Brain microvascular endothelial cell (primary cell): ENCODE measurements around the gene KDM6B.

Source experiments
- DNase-seq: peaks from one replicate; pipeline ENCODE4 v3.0.0-alpha.2; 2020
- H3K27ac ChIP-seq: fragments of 250-450 bp; sonication (Bioruptor Pico); 2 replicates; pipeline ENCODE4 v1.5.1; 2020; ENCODE audit warnings: mild to moderate bottlenecking, moderate library complexity
- H3K27me3 ChIP-seq: fragments of 250-450 bp; sonication (Bioruptor Pico); replicated peaks from 2 replicates; pipeline ENCODE4 v1.5.1; 2020; ENCODE audit warnings: mild to moderate bottlenecking
- H3K36me3 ChIP-seq: fragments of 250-450 bp; sonication (Bioruptor Pico); replicated peaks from 2 replicates; pipeline ENCODE4 v1.5.1; 2020; ENCODE audit warnings: mild to moderate bottlenecking
- H3K4me3 ChIP-seq: 2 replicates; pipeline ENCODE4 v1.5.1; 2011; ENCODE audit warnings: low read depth, mild to moderate bottlenecking, control low read depth, low read length, moderate library complexity
- in situ Hi-C: cut with HindIII; loops from 2 replicates; pipeline ENCODE4 v1.10.0; 2017; ENCODE audit warnings: low sequenced_read_pairs, low pct_ligation_motif_present
- TF ChIP-seq, protein P1 (sequence below): IDR thresholded peaks from 2 replicates; pipeline ENCODE4 v1.5.1; 2011; ENCODE audit warnings: low read depth, mild to moderate bottlenecking, moderate library complexity, low read length, control low read depth, inconsistent platforms; ENCODE audit errors: missing control alignments

The KDM6B gene

GRCh38 chr17:7834542-7834956 lies 532 bp downstream of the KDM6B start:
- DNase-seq: no peak
- peak overlapping the region; percentile 74 for H3K4me3 ChIP-seq
- H3K27ac ChIP-seq: peak overlapping the region; percentile 88
- no peaks in the 10 kb centered on the region for H3K27me3 ChIP-seq
- in situ Hi-C loops: no loop called here
- TF ChIP-seq, protein P1, sequence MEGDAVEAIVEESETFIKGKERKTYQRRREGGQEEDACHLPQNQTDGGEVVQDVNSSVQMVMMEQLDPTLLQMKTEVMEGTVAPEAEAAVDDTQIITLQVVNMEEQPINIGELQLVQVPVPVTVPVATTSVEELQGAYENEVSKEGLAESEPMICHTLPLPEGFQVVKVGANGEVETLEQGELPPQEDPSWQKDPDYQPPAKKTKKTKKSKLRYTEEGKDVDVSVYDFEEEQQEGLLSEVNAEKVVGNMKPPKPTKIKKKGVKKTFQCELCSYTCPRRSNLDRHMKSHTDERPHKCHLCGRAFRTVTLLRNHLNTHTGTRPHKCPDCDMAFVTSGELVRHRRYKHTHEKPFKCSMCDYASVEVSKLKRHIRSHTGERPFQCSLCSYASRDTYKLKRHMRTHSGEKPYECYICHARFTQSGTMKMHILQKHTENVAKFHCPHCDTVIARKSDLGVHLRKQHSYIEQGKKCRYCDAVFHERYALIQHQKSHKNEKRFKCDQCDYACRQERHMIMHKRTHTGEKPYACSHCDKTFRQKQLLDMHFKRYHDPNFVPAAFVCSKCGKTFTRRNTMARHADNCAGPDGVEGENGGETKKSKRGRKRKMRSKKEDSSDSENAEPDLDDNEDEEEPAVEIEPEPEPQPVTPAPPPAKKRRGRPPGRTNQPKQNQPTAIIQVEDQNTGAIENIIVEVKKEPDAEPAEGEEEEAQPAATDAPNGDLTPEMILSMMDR: no peak
- H3K36me3 ChIP-seq: no peaks in the 10 kb centered on the region

DNA sequence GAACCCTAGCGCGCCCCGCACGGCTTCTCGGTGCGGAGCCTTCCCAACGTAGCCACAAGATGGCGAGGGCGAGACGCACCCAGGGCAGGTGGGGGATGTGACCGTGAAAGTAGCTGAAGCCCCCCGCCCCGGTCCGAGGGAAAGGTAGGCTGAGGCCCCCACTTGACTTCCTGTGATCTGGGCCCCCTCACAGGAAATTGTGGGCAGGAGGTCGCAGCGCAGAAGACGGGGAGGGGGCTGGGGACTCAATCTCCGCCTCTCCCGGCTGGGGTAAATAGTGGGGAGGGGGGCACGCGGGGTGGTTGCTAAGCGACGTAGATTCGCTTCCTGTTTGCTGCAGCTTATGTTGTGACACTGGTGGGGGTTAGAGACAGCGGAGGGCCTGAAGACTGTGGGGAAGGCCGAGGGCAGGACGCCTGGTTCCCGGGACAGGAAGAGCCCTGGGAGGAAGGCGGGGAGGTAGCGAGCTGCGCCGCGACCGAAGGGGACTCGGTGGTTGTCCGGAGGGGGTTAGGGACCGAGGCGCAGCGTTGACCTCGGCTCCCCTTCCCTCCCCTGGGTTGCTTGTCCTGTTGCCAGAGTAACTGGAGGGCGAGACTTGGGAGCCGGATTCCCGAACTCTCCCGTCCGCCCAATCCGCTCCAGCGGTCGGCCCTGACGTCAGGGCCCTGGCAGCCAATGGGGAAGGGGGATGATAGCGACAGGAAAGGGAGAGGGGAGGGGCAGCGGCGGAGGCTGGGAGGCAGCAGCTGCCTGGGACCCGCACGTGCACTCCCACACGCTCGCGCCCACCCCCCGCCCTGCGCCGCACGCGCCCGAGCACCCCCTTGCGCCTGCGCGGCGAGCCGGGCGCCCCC lies 1.2 kb downstream of the KDM6B start:
- TF ChIP-seq, protein P1: peak; percentile 96
- DNase-seq: peak; percentile 96
- no peaks in the 10 kb centered on the region for H3K36me3 ChIP-seq
- no peaks in the 10 kb centered on the region for H3K27me3 ChIP-seq
- peak overlapping the region; percentile 74 for H3K4me3 ChIP-seq
- H3K27ac ChIP-seq: peak overlapping the region; percentile 89
- in situ Hi-C loops: no loop called here

- Histone ChIP-seq H3K27ac (peak overlapping the region; percentile 89), H3K27me3 (no peaks in the 10 kb centered on the region), H3K4me3 (peak overlapping the region; percentile 74), H3K36me3 (peaks cover 3% of the 10 kb centered on the region)
- TF ChIP-seq, protein P1: no peak
- peak; percentile 36 for DNase-seq
- in situ Hi-C loops: no loop called here
These were observed 2.0 kb downstream of the KDM6B start for GRCh38 chr17:7835814-7836595.

DNA sequence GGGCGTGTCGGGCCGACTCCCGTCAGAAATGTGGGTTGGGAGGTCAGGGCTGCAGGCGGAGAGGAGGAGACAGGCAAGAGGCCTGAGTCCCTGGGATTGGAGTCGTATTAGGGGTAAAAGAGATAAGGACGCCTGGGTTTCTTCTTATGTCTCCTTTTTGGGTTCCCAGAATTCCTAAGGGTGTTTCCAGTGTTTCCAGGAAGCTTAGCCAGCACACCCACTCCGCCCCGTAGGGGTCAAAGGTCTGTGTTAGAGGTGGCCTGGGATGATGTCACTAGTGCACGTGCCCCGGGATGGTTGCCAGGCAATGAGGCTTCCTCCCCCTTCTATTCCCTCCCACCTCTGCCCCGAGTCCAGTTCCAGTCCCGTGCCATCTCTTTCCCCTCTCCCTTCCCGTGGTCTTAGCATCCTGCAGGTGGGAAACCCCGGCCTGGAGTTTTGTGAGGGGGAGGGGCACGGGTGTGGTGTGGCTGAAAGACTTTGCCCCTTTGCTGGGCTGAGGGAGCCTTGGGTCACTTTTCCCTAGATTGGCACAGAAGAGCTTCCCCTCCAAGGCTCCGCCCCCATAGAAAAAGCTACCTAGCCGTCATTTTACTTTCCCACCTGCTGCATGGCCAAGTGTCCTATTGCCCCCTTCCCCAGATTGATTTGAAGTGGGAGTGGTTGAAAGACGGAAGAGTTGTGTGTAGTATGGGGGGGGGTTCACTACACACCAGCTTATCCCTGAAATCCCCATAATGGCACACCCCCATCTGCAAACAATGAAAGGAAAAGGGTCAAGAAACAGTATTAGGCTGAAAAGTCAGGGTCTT lies 2.8 kb downstream of the KDM6B start:
- H3K27ac ChIP-seq: peak overlapping the region; percentile 89
- in situ Hi-C loops: no loop called here
- peak; percentile 76 for DNase-seq
- TF ChIP-seq, protein P1: no peak
- peak overlapping the region; percentile 74 for H3K4me3 ChIP-seq
- peaks cover 3% of the 10 kb centered on the region for H3K36me3 ChIP-seq
- H3K27me3 ChIP-seq: no peaks in the 10 kb centered on the region

GRCh38 chr17:7837408-7838088 lies 3.5 kb downstream of the KDM6B start:
- peak overlapping the region; percentile 43 for H3K4me3 ChIP-seq
- no peak for DNase-seq
- in situ Hi-C loops: no loop called here
- H3K27ac ChIP-seq: no peak overlapping the region
- no peaks in the 10 kb centered on the region for H3K27me3 ChIP-seq
- TF ChIP-seq, protein P1: no peak
- peaks cover 3% of the 10 kb centered on the region for H3K36me3 ChIP-seq
